ENCODE data around the gene SAMD10. TPM values are rescaled to one million over a fixed set of nuclear protein-coding genes. Genes with fewer than 3 reads are reported as not detected.

The SAMD10 gene
- total and polyA plus RNA-seq, 2 experiments from 2014 or later = 1.6 to 11.0 TPM

- H3K4me2 ChIP-seq = no peak overlapping the region
Observed at GRCh38 chr20:63950701-63951397, 28.6 kb downstream of the SAMD10 start.

GRCh38 chr20:63947638-63948456 is 31.6 kb downstream of the SAMD10 start:
- no peak overlapping the region for H3K27ac ChIP-seq
- 96% methylated on average over 25 of the region's 27 CpGs for WGBS (ENCODE audit: low lambda C conversion rate, missing lambda C conversion rate)
- DNase-seq (ENCODE audit: low spot score) = no peak
- no peaks in the 10 kb centered on the region for H3K9me2 ChIP-seq (replicated peaks; ENCODE audit: insufficient read depth)
- H3K27me3 ChIP-seq = no peaks in the 10 kb centered on the region
- H2AFZ ChIP-seq = no peak overlapping the region
- H4K20me1 ChIP-seq (ENCODE audit: insufficient read depth, poor library complexity, severe bottlenecking) = peaks cover 84% of the 10 kb centered on the region
- H3K36me3 ChIP-seq (replicated peaks; ENCODE audit: insufficient read depth, low read depth) = no peaks in the 10 kb centered on the region
- no peak for TF ChIP-seq CTCF (IDR thresholded peaks at IDR 0.05; ENCODE audit: poor library complexity)
- TF ChIP-seq EZH2 (IDR thresholded peaks at IDR 0.05; ENCODE audit: borderline replicate concordance) = no peak
- TF ChIP-seq EZH2phosphoT487 (IDR thresholded peaks at IDR 0.05; ENCODE audit: low read depth, severe bottlenecking, unreplicated experiment) = no peak
- H3K4me3 ChIP-seq = no peak overlapping the region
- peaks cover 11% of the 10 kb centered on the region for H3K4me1 ChIP-seq (ENCODE audit: insufficient read depth)
- H3K79me2 ChIP-seq = peaks cover 75% of the 10 kb centered on the region
- no peak overlapping the region for H3K4me2 ChIP-seq
- H3K9me3 ChIP-seq (ENCODE audit: low read depth) = no peaks in the 10 kb centered on the region

More at GRCh38 chr20:63950701-63951397, 28.6 kb downstream of the SAMD10 start:
- Histone ChIP-seq H3K79me2 (peaks cover 91% of the 10 kb centered on the region), H3K9me2 (replicated peaks; ENCODE audit: insufficient read depth) (no peaks in the 10 kb centered on the region), H3K27ac (no peak overlapping the region), H2AFZ (no peak overlapping the region), H3K4me3 (no peak overlapping the region), H3K9me3 (ENCODE audit: low read depth) (no peaks in the 10 kb centered on the region), H3K27me3 (no peaks in the 10 kb centered on the region), H4K20me1 (ENCODE audit: insufficient read depth, poor library complexity, severe bottlenecking) (peaks cover 92% of the 10 kb centered on the region), H3K4me1 (ENCODE audit: insufficient read depth) (peaks cover 26% of the 10 kb centered on the region), H3K36me3 (replicated peaks; ENCODE audit: insufficient read depth, low read depth) (no peaks in the 10 kb centered on the region)
- no peak for DNase-seq (ENCODE audit: low spot score)
- TF ChIP-seq EZH2phosphoT487 (IDR thresholded peaks at IDR 0.05; ENCODE audit: low read depth, severe bottlenecking, unreplicated experiment) (no peak), EZH2 (IDR thresholded peaks at IDR 0.05; ENCODE audit: borderline replicate concordance) (no peak), CTCF (IDR thresholded peaks at IDR 0.05; ENCODE audit: poor library complexity) (no peak)
- WGBS (ENCODE audit: low lambda C conversion rate, missing lambda C conversion rate) = 88% methylated on average over 20 of the region's 20 CpGs

GRCh38 chr20:63946986-63947637 is 32.3 kb downstream of the SAMD10 start:
- Histone ChIP-seq H3K9me3 (ENCODE audit: low read depth) (no peaks in the 10 kb centered on the region), H3K4me3 (no peak overlapping the region), H4K20me1 (ENCODE audit: insufficient read depth, poor library complexity, severe bottlenecking) (peaks cover 82% of the 10 kb centered on the region), H3K36me3 (replicated peaks; ENCODE audit: insufficient read depth, low read depth) (no peaks in the 10 kb centered on the region), H3K9me2 (replicated peaks; ENCODE audit: insufficient read depth) (no peaks in the 10 kb centered on the region), H2AFZ (no peak overlapping the region), H3K27me3 (no peaks in the 10 kb centered on the region), H3K4me2 (no peak overlapping the region), H3K27ac (no peak overlapping the region), H3K79me2 (peaks cover 68% of the 10 kb centered on the region), H3K4me1 (ENCODE audit: insufficient read depth) (peaks cover 11% of the 10 kb centered on the region)
- TF ChIP-seq EZH2phosphoT487 (IDR thresholded peaks at IDR 0.05; ENCODE audit: low read depth, severe bottlenecking, unreplicated experiment) (no peak), CTCF (IDR thresholded peaks at IDR 0.05; ENCODE audit: poor library complexity) (no peak), EZH2 (IDR thresholded peaks at IDR 0.05; ENCODE audit: borderline replicate concordance) (no peak)
- 97% methylated on average over 15 of the region's 15 CpGs for WGBS (ENCODE audit: low lambda C conversion rate, missing lambda C conversion rate)
- no peak for DNase-seq (ENCODE audit: low spot score)

All from hepatocyte (in vitro differentiated cells).